SK-N-SH treated with all-trans-retinoic acid at 6 μM for 48 hours (cell line): ENCODE results near the gene SEMA7A.

Experiments used
- TOX ChIP-seq: fragments of 250-450 bp; sonication (Bioruptor Pico); IDR thresholded peaks from 2 replicates; pipeline ENCODE4 v1.8.0; 2021; ENCODE audit warnings: mild to moderate bottlenecking, moderate library complexity, borderline replicate concordance
- ZFP3 ChIP-seq: fragments of 250-450 bp; sonication (Bioruptor Pico); IDR thresholded peaks from 2 replicates; pipeline ENCODE4 v1.5.0; 2020; ENCODE audit warnings: mild to moderate bottlenecking, moderate library complexity
- TF ChIP-seq, protein P1 (sequence below): fragments of 250-450 bp; sonication (Bioruptor Pico); IDR thresholded peaks from 2 replicates; pipeline ENCODE4 v1.5.1; 2020; ENCODE audit warnings: low read depth, mild to moderate bottlenecking, moderate library complexity
- TF ChIP-seq, protein P2 (sequence below): fragments of 250-450 bp; sonication (Bioruptor Pico); IDR thresholded peaks from 2 replicates; pipeline ENCODE4 v1.8.0; 2020; ENCODE audit warnings: mild to moderate bottlenecking, moderate library complexity, borderline replicate concordance

DNA sequence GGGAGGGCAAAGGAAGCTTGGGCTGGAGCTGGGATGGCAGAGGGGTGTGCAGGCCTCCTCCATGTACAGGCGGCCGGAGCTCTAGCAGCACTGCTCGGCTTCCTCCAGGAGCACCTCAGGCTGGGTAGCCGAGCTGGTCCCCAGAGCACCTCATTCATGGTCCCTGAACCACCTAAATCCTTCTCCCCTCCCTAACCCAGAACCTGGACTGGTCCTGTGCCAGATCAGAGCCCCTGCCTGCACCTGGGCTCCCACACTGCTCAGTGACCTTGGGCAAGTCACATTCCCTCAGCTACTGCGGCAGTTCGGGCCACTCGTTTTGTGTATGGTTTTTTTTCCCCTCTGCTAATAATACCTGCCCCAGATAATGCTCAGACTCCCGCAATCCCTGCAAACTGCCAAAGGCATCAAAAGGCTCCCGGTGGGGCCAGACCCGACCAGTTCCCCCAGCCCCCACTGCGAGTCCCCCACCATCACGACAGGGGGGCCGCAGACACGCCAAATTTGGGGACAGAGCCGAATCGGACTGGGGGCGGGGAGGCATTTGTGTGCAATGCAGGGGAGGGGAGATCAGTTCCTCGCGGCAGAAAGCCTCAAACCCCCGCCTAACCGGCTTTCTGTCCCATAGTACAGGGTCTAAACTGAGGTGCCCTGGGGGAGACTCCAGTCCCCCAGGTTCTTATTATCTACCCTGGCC is 1.3 kb downstream of the SEMA7A start:
- no peak for TF ChIP-seq ZFP3 (CRISPR knock-in tag)
- TF ChIP-seq, protein P1, sequence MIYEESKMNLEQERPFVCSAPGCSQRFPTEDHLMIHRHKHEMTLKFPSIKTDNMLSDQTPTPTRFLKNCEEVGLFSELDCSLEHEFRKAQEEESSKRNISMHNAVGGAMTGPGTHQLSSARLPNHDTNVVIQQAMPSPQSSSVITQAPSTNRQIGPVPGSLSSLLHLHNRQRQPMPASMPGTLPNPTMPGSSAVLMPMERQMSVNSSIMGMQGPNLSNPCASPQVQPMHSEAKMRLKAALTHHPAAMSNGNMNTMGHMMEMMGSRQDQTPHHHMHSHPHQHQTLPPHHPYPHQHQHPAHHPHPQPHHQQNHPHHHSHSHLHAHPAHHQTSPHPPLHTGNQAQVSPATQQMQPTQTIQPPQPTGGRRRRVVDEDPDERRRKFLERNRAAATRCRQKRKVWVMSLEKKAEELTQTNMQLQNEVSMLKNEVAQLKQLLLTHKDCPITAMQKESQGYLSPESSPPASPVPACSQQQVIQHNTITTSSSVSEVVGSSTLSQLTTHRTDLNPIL (CRISPR knock-in tag) = no peak
- TF ChIP-seq, protein P2, sequence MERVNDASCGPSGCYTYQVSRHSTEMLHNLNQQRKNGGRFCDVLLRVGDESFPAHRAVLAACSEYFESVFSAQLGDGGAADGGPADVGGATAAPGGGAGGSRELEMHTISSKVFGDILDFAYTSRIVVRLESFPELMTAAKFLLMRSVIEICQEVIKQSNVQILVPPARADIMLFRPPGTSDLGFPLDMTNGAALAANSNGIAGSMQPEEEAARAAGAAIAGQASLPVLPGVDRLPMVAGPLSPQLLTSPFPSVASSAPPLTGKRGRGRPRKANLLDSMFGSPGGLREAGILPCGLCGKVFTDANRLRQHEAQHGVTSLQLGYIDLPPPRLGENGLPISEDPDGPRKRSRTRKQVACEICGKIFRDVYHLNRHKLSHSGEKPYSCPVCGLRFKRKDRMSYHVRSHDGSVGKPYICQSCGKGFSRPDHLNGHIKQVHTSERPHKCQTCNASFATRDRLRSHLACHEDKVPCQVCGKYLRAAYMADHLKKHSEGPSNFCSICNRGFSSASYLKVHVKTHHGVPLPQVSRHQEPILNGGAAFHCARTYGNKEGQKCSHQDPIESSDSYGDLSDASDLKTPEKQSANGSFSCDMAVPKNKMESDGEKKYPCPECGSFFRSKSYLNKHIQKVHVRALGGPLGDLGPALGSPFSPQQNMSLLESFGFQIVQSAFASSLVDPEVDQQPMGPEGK (CRISPR knock-in tag) = no peak
- no peak for TF ChIP-seq TOX (CRISPR knock-in tag)
